H4 (cell line): ENCODE results near the gene ACKR2. TPM values are rescaled to one million over a fixed set of nuclear protein-coding genes. Genes with fewer than 3 reads are reported as not detected.
"Not testable (repeated sequence)": the region's sequence is repeated elsewhere in the genome, so short reads cannot be mapped to it uniquely, and the experiment has no call there.

Experiments
- DNase-seq: peaks from one replicate; pipeline ENCODE4 v3.0.0-alpha.2; 2015; ENCODE audit warnings: low spot score
- total RNA-seq: library from RNA; depleted of rRNA; stranded (reverse); fragments of >200 nt; shearing (Covaris generic); gene quantifications from 2 replicates; pipeline ENCODE4 v1.2.3, GENCODE V29; 2014

ACKR2 gene
- total RNA-seq, 1 experiment from 2014 or later, result not detected

DNA sequence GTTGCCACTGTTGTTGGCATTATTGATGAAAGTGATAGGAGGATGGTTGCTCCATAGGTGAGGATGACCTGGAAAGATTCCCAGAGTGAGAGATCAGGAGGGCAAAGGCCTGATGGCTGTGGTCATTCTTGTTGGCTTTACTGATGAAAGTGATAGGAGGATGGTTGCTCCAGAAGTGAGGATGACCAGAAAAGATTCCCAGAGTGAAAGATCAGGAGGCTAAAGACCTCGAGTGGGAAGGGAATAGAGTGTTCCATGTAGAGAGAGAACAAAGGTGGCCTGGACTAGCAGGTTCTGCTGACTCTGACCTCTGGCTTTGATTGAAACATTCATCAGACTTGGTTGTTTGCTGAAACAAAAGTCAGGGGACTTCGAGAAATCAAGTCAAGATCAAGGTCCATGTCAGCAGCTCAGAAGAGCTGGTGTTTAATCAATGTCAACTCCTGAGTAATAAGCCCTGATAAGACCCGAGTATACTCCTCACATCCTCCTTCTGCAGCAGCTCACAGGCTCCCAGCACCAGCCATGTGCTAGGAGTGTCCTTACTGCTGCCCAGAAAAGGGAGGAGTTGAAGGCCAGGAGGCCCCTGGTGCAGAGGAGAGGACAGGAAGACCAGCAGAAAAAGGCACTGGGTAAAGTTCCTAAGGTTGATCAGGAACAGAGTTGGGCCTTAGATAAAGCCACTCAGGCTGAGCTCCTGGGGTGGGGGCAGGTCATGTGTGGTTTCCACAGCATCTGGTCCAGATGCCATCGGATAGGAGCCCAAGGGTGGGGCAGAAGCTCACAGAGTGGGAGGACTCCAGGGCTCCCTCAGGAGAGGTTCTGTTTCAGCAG, 46.5 kb downstream of the ACKR2 start:
- no peak for DNase-seq

DNA sequence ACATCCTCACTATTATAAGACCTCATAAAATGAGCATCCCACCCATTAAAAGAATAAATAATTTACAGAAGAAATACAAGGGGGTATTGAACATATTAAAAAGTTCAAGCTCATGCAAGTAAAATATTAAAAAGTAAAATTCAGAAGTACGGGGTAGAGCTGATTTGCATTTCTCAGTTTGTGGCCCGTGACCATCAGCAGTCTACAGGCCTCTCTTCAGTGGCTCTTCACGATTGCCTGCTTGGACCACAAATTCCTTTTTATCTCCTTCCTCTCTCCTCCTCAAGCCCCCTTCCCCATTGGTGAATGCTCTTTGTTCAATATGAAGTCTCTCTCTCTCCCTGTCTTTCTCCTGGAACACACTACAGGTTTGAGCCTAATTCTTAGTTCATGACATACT, 47.3 kb downstream of the ACKR2 start:
- DNase-seq, result no peak

DNA sequence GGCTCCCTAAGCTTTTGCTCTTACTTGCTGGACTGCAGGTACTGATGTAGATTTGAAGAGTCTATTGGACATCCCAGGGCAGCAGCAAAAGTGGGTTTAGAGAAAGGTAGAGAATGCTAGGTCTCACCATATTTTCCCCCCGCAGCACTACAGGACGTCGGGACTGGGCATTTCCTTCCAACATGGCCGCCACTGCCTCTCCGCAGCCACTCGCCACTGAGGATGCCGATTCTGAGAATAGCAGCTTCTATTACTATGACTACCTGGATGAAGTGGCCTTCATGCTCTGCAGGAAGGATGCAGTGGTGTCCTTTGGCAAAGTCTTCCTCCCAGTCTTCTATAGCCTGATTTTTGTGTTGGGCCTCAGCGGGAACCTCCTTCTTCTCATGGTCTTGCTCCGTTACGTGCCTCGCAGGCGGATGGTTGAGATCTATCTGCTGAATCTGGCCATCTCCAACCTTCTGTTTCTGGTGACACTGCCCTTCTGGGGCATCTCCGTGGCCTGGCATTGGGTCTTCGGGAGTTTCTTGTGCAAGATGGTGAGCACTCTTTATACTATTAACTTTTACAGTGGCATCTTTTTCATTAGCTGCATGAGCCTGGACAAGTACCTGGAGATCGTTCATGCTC, 55.2 kb downstream of the ACKR2 start:
- DNase-seq, result no peak

GRCh38 chr3:42865256-42865655, 56.0 kb downstream of the ACKR2 start:
- no peak for DNase-seq

DNA sequence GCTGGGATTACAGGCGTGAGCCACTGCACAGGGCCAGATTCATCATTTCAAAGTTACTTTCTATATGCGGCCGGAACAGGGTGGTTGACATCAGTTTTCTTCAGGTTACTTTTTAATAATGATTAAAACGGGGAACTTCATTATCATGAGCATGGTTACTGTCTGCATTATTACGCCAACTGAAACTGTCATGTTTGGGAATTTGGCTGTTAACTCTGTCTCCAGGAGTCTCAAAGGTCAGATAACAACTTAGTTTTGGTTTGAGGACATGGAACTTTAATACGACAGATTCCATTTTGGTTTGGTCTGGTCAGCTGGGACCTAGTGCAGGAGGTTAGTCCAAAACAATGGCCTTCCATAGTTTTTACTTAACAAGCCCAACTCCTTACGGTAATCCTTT, 57.9 kb downstream of the ACKR2 start:
- DNase-seq, result no peak

- no peak for DNase-seq
These were observed 59.6 kb downstream of the ACKR2 start for GRCh38 chr3:42868841-42869240.

DNA sequence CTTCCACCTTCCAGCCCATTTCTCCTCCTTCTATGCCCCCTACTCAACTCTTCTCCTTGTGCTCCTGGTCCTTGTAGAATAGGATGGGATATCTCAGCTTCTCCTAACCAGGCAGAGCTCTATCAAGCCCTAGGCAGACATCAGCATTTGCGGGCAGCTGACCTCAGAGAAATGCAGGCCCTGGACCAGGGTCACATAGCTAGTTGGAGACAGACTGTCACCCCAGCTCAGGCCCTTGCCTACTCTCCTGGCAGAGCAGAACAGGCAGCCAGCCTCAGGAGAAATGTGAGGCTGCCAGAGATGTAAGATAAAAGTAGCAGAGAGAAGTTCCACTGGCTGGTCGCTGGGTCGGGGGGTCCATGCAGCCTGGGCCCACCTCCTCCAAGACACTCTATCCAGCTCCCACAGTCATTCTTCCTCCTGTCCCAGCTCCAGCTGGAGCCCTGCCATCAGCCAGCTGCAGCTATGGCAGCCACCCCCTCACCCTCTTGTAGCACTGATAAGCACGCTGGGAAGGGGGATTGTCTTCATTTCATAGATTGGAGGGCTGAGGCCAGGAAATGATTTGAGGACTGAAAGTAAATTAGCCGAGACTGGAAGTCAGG, 62.4 kb downstream of the ACKR2 start:
- no peak for DNase-seq

DNA sequence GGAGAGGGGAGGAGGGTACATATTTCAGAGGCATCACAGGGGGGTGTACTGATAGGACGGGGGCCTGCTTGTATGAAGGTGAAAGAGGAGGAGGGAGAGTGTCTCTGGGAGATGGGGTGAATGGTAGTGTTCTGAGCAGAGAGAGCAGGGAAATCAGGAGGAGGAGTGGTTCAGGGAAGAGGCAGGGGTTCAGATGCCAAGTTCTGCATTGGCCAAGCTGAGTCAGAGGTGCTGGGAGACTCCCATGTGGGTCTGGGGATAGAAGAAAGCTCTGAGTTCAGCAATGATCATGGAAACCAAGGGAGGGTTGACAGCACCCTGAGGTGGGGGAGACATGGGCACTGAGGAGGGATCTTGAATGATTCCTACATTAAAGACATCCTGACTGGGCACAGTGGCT, 63.5 kb downstream of the ACKR2 start:
- no peak for DNase-seq

DNA sequence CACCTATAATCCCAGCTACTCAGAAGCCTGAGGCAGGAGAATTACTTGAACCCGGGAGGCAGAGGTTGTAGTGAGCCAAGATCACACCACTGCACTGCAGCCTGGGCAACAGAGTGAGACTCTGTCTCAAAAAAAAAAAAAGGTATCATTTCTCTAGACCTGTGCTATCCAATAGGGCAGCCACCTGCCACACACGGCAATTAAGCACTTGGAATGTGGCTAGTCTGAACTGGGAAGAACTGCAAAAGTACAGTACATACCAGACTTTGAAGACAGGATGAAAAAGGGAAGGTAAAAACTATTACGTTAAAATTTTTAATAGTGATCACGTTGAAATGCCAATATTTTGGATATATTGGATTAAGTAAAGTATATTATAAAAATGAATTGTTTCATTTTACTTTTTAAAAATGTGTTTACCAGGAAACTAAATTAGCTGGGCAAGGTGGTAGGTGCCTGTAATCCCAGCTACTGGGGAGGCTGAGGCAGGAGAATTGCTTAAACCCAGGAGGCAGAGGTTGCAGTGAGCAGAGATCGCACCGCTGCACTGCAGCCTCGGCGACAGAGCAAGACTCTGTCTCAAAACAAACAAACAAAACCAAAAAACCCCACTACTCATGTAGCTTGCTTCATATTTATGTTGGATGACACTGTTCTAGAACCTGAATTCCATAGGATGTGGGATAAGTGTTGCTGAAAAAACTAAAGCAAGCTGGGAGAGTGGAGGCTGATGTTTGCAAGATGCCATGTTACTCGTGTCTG, 64.2 kb downstream of the ACKR2 start:
- DNase-seq, result no peak

- DNase-seq, result no peak
These were observed 65.5 kb downstream of the ACKR2 start for GRCh38 chr3:42874749-42875148.

DNA sequence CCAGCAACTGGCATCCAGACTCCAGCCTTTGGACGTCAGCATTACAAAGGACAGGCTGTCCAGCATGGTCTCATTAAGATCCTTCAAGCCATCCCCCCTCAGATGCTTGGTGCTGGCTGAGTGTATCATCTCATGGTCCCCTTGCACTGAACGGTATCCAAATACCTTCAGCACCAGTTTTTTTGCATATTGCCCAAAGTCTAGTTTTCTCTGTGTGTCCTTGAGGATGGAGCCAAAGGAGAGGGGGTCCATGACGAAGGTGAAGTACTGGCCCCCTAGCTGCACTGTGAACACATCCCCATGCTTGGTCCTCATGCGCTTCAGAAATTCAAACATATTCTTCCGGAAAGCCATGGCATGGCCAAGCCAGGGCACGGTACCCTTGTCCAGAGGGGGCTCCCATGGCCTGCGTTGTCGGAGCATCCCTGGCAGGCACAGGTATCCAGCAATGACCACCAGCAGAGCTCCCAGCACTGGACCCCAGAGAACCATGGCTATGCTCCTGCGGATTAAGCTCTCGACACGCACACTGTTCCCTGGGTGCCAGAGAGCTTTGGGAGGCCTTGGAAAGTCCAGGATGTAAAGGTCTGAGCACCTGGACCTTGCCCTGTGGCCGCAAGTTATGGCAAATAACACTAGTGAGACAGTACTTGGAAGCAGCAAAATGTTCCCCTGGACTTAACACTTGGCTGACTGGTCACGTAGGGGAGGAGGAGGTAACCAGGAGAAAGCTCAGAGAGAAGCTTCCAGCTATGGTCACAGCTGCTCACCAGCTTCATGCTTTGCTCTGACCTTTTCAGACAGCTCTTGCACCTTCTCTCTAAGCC, 66.3 kb downstream of the ACKR2 start, which contains the start of gene CYP8B1:
TSS of gene CYP8B1 (minus strand) at position 555 of the 827 bp plus-strand sequence. CDS start at position 492, 63 bp downstream.
- no peak for DNase-seq

GRCh38 chr3:42876401-42876800, 67.2 kb downstream of the ACKR2 start:
- DNase-seq, result no peak

DNA sequence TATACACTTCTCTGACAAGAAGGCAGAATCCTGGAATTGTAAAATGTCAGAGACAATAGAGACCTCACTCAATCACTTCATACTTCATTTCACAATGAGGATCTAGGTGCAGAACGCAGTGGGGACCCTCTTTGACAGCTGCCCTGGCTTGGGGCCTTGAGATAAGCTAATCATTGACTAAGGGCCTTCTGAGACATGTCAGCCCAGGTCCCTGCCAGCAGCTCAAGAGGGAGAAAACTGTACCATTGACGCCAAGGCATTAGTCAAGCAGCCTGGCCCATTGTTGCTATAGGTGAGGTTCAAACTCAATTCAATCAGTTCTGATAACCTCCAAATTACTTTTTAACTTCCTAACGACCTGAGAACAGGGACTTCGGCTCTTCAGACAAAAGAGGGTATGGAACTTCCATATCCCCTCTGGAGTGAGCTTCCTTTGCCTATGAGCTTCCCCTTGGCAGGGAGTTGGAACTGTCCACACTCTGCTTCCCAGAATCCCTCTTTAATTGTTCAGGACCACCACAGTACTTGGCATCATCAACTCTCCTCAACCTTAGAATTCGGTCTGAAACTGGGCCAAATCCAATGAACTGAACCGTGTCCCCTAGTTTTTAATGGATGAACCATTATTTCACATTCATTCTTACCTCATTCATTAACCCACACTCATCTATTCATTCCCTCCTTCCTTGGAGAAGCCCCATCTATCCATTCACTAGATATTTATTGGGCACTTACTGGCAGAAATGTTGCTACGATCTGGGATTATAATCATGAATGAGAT, 67.9 kb downstream of the ACKR2 start:
- DNase-seq, result no peak

DNA sequence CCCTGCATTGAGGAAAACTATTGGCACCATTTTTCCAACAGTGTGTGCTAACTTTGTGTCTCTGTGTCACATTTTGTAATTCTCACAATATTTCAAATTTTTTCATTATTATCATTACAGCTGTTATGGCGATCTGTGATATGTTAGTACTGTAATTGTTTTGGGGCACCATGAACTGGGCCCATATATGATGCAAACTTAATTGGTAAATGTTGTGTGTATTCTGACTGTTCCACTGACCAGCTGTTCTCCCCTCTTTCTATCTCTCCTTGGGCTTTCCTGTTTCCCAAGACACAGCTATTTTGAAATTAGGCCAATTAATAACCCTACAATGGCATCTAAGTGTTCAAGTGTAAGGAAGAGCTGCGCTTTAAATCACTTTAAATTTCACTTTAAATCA, 68.6 kb downstream of the ACKR2 start:
- no peak for DNase-seq

DNA sequence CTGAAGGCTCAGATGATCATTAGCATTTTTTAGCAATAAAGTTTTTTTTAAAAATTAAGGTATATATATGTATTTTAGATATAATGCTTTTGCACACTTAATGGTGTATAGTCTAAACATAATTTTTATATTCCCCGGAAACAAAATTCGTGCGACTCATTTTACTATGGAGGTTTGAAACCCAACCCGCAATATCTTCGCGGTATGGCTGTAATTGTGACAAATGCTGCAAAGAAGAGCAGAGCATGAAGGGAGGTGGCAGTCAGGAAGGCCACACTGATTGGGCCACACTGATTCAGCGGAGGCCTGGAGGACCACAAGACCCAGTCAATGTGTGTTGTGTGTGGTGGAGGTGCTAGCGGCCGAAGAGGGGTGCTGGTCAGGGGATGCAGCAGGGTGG, 70.9 kb downstream of the ACKR2 start:
- no peak for DNase-seq

DNA sequence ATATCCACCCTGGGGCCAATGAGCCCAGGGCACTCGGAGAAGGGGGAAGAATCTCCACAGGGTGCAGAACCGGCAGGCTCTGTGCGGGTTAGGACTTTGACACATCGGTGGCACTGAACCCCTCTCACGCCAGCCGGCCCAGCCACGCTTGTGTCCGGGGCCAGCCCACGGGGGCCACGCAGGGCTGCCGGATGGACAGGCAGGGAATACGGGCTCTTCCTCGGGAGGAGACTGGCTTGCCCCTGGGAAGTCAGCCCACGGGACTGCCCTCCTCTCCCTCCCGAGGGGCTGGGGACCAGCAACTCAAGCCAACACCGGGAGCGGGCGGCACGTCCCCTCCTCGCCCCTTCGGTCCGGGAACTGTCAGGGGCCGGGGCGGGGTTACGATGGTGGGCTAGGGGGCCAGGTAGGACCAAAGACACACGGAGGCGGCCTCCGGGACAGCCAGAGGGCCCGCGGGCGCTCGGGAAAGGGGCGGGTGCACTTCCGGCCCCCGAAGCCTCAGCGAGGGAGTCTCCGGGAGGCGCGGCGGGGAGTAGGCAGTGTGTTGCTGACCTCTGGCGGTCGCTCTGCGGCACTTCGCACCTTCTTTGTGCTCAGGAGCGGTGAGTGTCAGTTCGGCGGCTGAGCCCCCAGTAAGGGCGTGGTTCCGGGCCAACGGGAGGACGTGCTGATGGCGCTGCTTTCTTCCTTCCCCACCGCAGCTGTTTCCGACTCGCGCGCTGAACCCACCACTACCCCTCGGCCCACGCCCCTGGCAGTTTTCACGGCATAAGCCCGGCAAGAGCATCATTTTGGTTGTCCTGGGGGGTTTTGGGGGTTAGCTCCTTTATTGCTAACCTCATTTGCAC, 71.6 kb downstream of the ACKR2 start:
- DNase-seq, result peak; percentile 66

DNA sequence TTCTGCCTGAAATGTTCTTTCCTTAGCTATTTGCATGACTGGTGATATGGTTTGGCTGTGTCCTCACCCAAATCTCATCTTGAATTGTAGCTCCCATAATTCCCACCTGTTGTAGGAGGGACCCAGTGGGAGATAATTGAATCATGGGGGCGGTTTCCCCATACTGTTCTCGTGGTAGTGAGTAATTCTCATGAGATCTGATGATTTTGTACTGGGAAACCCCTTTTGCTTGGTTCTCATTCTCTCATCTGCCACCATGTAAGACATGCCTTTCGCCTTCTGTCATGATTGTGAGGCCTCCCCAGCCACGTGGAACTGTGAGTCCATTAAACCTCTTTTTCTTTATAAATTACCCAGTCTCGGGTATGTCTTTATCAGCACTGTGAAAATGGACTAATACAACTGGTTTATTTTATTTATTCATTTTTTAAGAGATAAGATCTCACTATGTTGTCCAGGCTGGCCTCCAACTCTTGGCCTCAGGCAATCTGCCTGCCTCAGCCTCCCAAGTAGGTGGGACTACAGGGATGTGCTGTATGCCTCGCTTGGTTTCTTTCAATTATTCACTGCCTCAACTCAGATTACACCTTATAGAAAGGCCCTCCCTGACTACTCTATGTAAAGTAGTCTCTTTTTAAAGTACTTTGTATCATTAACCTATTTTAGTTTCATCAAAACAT, 74.1 kb downstream of the ACKR2 start:
- DNase-seq, result not testable (repeated sequence)

DNA sequence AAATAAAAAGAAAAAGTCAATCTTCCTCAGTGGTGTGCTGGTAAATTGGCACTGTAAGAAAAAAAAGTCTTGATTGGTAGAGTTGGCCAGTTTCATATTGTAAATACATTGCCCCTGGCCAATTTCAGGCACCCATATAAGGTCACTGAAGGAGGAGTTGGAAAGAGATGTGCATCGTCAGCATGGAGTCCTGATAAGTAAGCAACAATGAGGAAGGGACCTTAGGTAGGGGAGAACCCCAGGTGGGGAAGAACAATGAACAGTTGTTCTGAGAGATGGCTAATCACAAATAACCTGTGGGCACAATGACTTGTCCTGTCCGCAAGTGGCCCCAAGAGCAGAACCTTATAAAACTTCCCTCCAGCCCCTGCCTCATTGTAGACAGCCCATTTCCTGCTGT, 75.1 kb downstream of the ACKR2 start:
- DNase-seq, result no peak

GRCh38 chr3:42886294-42886822, 77.1 kb downstream of the ACKR2 start:
- DNase-seq, result no peak
